ENCODE data around the gene SERPINB2.
"Not testable (repeated sequence)": the region's sequence is repeated elsewhere in the genome, so short reads cannot be mapped to it uniquely, and the experiment has no call there.

Gene SERPINB2

GRCh38 chr18:63936932-63937393 lies 49.5 kb downstream of the SERPINB2 start:
- DNase-seq (ENCODE audit: low read depth): no peak

- no peak for DNase-seq (ENCODE audit: low read depth)
Measured at GRCh38 chr18:63940008-63940407, 52.5 kb downstream of the SERPINB2 start.

GRCh38 chr18:63940543-63941050 lies 53.1 kb downstream of the SERPINB2 start:
- not testable (repeated sequence) for DNase-seq (ENCODE audit: low read depth)

DNA sequence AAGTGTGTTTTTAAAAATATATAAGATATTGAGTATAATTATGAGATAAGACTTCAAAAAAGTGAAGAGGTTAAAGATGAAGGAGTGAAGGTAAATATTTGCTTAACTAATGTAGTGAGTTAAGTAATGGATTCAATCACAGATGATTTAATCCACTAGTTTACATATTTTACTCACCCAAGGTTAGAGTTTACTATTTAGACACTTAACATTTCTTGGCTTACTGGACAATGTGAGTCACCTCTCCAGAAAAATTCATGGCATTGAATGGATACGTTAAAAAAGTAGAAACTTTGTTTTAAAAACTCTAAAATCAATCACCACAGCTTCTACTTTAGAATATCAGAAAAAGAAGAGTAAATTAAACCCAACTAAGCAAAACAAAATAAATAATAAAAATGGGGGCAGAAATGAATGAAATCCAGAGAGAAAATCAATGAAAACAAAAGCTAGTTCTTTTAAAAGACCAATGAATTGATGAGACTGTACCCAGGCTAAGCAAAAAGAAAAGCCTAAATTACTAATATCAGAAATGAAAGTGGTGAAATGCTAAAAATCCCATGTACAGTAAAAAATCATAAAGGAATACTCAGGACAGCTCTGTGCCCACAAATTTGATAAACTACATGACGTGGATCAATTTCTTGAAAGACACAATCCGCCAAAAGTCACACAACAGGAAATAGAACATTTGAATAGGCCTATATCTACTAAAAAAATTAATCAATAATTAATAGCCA lies 59.7 kb downstream of the SERPINB2 start:
- DNase-seq (ENCODE audit: low read depth): no peak

DNA sequence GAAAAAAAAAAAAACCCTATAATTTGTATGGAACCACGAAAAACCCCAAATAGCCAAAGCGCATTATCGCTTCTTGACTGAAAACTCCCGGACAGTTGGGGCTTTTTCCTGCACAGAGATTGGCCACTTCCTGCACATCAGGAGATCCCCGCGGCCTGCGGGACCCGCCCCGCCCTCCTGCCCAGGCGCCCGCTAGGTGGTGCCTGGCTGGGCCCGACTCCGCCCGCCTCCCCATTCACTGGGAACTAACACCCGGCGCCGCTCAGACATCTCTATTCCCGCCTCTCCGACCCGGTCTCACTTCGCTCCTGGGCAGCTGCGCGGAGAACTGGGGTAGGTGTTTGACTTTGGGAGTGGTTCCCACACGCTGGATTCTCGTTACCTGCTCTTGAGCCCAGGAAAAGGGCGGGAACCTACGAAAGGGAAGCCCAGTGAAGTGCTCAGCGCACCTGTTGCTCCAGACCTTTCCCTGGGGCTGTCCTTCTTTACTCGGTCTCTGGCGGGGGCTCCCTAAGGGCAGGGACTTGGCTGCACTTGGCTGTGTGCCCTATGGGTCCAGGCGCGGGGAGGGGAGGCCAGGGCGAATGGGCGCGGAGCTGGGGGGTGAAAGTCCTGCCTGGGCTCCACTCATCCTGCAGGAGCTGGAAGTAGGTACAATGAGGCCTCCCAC lies 61.7 kb downstream of the SERPINB2 start, which contains the start of gene HMSD:
HMSD (plus strand) TSS at position 234 of the 670 bp plus-strand sequence. CDS start 4,155 bp downstream, outside the sequence.
- peak; percentile 33 for DNase-seq (ENCODE audit: low read depth)

DNA sequence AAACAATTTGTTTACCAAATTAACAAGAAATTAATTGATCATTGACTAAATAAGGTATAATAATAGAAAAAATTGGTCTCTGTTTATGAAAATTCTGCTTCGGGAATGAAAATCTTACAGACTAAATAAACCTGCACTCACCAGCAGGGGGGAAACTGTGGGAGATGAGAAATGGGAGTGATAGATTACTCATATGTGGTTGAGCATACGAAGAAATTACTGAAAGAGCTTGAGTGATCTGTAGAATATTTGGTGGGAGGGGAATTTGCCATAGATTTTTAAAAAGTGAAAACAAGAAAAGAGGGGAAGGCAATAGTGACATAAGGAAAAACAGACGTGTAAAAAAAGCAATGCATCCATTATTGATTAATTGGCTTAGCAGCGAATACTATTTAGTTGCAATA lies 63.8 kb downstream of the SERPINB2 start:
- DNase-seq (ENCODE audit: low read depth): no peak

Measured in stimulated activated CD8-positive, alpha-beta memory T cell treated with anti-CD3 and anti-CD28 coated beads, Interleukin-7, amount 100 ng/mL, for 24 hours (primary cell).